Fibroblast of lung (primary cell): ENCODE data around the gene C14orf119.

Source experiments
- EZH2 ChIP-seq: IDR thresholded peaks from 2 replicates; pipeline ENCODE4 v1.5.1; 2012; ENCODE audit warnings: low read length, control low read depth, mild to moderate bottlenecking; ENCODE audit errors: missing control alignments
- TF ChIP-seq, protein P1 (sequence below), 2 donors: IDR thresholded peaks in 1 of 2; conservative IDR thresholded peaks in 1 of 2; 1 replicate in 1 of 2; 2 replicates in 1 of 2; pipeline ENCODE4 v1.5.1; 2011 to 2012; ENCODE audit warnings: low read length in 2 of 2, control low read depth in 1 of 2, inconsistent platforms in 1 of 2, low read depth in 1 of 2, mild to moderate bottlenecking in 1 of 2

DNA sequence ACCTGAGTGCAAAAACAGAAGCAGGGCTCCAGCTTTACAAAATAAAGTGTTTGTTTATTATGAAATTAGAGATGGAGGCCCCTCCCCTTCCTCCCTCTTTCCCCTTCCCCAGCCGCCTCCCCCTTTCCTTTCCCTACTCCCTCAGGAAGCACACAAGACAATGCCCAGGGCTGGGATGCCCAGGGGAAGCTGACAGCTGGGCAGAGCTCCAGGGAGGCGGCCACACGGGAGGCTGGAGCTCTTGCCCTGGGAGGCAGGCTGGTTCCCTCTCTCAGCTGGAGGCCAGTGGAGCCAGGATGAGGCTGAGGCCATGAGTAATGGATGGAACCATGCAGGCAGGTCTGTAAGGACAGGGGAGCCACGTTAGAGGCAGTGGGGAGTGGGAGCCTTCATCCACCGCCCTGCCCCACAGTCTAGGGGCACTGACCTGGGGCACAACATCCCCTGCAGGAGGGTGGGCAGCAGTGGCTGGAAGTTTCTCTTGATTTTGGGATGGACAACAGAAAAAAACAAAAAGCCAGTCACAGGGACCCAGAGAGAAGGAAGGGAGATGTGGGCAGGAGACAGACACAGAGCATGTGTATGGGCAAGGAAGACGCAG is 48.2 kb upstream of the C14orf119 start:
- TF ChIP-seq, protein P1, sequence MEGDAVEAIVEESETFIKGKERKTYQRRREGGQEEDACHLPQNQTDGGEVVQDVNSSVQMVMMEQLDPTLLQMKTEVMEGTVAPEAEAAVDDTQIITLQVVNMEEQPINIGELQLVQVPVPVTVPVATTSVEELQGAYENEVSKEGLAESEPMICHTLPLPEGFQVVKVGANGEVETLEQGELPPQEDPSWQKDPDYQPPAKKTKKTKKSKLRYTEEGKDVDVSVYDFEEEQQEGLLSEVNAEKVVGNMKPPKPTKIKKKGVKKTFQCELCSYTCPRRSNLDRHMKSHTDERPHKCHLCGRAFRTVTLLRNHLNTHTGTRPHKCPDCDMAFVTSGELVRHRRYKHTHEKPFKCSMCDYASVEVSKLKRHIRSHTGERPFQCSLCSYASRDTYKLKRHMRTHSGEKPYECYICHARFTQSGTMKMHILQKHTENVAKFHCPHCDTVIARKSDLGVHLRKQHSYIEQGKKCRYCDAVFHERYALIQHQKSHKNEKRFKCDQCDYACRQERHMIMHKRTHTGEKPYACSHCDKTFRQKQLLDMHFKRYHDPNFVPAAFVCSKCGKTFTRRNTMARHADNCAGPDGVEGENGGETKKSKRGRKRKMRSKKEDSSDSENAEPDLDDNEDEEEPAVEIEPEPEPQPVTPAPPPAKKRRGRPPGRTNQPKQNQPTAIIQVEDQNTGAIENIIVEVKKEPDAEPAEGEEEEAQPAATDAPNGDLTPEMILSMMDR (conservative IDR thresholded peaks at IDR 0.05 in 1 of 2, IDR thresholded peaks at IDR 0.05 in 1 of 2; ENCODE audit: low read depth in 1 of 2, low read length in 2 of 2) = no peak
- TF ChIP-seq EZH2 = no peak
